Transverse colon (tissue), 3 donors: ENCODE results near the gene TMEM163.

ENCODE experiments used
- EP300 ChIP-seq: sonication (generic); formaldehyde crosslinking; IDR thresholded peaks from one replicate; pipeline ENCODE4 v1.6.1; 2017; ENCODE audit warnings: antibody characterized with exemption, low read depth
- POLR2A ChIP-seq: fragments of 450-650 bp; IDR thresholded peaks from one replicate; pipeline ENCODE4 v1.6.1; 2016; ENCODE audit warnings: antibody characterized with exemption, mild to moderate bottlenecking, moderate library complexity
- TF ChIP-seq, protein P1 (sequence below), 5 experiments: fragments of 200-600 bp in 3 of 5; fragments of 450-650 bp in 2 of 5; sonication (generic) in 3 of 5; IDR thresholded peaks; 1 replicate in 2 of 5; 2 replicates in 3 of 5; pipeline ENCODE4 v1.5.1; 2016 to 2017; ENCODE audit warnings: antibody characterized with exemption in 5 of 5, inconsistent platforms in 3 of 5, mild to moderate bottlenecking in 2 of 5, moderate library complexity in 1 of 5

DNA sequence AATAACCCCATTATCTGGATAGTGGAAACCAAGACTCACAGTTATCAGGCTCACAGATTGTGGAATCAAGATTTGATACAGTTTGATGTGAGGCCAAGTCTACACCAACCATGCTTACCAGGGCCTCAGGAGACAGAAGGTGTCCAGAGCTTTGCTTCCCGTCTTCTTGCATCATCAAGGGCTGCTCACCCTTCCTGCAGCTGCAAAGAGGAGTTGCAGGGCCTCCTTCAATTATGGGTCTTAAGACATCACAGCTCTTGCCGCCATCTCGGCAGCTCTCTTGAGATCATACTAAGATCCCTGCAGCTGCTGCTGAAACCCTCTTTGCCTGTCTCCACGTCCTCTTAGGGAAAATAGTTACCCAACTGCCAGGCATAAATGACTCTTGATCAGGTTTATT is 288.9 kb downstream of the TMEM163 start:
- TF ChIP-seq EP300 (no peak), POLR2A (no peak)
- TF ChIP-seq, protein P1, sequence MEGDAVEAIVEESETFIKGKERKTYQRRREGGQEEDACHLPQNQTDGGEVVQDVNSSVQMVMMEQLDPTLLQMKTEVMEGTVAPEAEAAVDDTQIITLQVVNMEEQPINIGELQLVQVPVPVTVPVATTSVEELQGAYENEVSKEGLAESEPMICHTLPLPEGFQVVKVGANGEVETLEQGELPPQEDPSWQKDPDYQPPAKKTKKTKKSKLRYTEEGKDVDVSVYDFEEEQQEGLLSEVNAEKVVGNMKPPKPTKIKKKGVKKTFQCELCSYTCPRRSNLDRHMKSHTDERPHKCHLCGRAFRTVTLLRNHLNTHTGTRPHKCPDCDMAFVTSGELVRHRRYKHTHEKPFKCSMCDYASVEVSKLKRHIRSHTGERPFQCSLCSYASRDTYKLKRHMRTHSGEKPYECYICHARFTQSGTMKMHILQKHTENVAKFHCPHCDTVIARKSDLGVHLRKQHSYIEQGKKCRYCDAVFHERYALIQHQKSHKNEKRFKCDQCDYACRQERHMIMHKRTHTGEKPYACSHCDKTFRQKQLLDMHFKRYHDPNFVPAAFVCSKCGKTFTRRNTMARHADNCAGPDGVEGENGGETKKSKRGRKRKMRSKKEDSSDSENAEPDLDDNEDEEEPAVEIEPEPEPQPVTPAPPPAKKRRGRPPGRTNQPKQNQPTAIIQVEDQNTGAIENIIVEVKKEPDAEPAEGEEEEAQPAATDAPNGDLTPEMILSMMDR (IDR thresholded peaks at IDR 0.05) = no peak
